B cell (primary cell): Measurements from ENCODE around the gene DDX39B.

Experiments
- CTCF ChIP-seq: fragments of 200-600 bp; IDR thresholded peaks from one replicate; pipeline ENCODE4 v1.8.0; 2022; ENCODE audit warnings: antibody characterized with exemption, mild to moderate bottlenecking
- EZH2 ChIP-seq: IDR thresholded peaks from 2 replicates; pipeline ENCODE4 v1.6.1; 2012; ENCODE audit warnings: borderline replicate concordance, low read depth, mild to moderate bottlenecking, moderate library complexity, low read length; ENCODE audit not compliant: insufficient read depth, poor library complexity, severe bottlenecking

GRCh38 chr6:31576897-31577578 lies 35.2 kb upstream of the DDX39B start:
- no peak for TF ChIP-seq CTCF
- TF ChIP-seq EZH2: no peak
